K562 (cell line): Measurements from ENCODE around the gene SBK3. TPM values are rescaled to one million over a fixed set of nuclear protein-coding genes. Genes with fewer than 3 reads are reported as not detected.

Source experiments
- ATAC-seq: fragments of 200-7000 bp; cut with Tn5 transposase; 3 replicates; pipeline ENCODE4 v1.9.1; 2020; ENCODE audit warnings: moderate library complexity
- BruUV-seq: library from RNA; stranded (reverse); fragments of 400-500 nt; replicated peaks from 2 replicates; lab custom pipeline; 2021; lab: Mats Ljungman, UMichigan
- CTCF ChIA-PET: fragments of 300-600 bp; formaldehyde crosslinking; extraction: SDS; loops from one replicate; lab custom pipeline; 2021; ENCODE audit warnings: low intra/inter-chr PET ratio; lab: Yijun Ruan, JAX
- POLR2A ChIA-PET: fragments of 300-600, 350-650 bp; sonication (Branson Sonifier 250); formaldehyde crosslinking; extraction: SDS; loops from one replicate; lab custom pipeline; 2021; ENCODE audit warnings: antibody characterized with exemption, inconsistent platforms; lab: Yijun Ruan, JAX
- DNase-seq, 4 experiments: peaks; one replicate each; pipeline versions ENCODE4 v3.0.0 to v3.0.0-alpha.2; 2011 to 2018; ENCODE audit warnings: low spot score in 3 of 4, mixed read lengths in 3 of 4; ENCODE audit errors: extremely low read depth in 1 of 4
- FAIRE-seq: peaks from 2 replicates; lab custom pipeline; 2011; peaks lifted over from hg19 to GRCh38; lab: Jason Lieb, UNC
- H2AFZ ChIP-seq: 2 replicates; pipeline ENCODE4 v1.6.0; 2011; ENCODE audit warnings: low read depth, low read length, control low read depth, inconsistent platforms
- H3K27ac ChIP-seq: fragments of 200-600 bp; 3 replicates; pipeline ENCODE4 v1.8.0; 2011; ENCODE audit warnings: low read depth, mild to moderate bottlenecking, control low read depth, inconsistent platforms, low read length, moderate library complexity, mixed read lengths; ENCODE audit errors: extremely low read depth
- H3K27me3 ChIP-seq, 2 experiments: fragments of 300-600 bp in 1 of 2; 2 replicates in 1 of 2; 3 replicates in 1 of 2; pipeline versions ENCODE4 v1.6.0 to v1.8.0; 2011; ENCODE audit warnings: inconsistent platforms in 2 of 2, low read length in 2 of 2, mild to moderate bottlenecking in 1 of 2, mixed read lengths in 1 of 2, moderate library complexity in 1 of 2; ENCODE audit not compliant: control insufficient read depth in 2 of 2, insufficient read depth in 2 of 2
- H3K36me3 ChIP-seq: fragments of 300-600 bp; 3 replicates; pipeline ENCODE4 v1.8.0; 2011; ENCODE audit warnings: mild to moderate bottlenecking, low read length, inconsistent platforms; ENCODE audit not compliant: control insufficient read depth, insufficient read depth
- H3K4me1 ChIP-seq, 2 experiments: fragments of 200-600 bp in 1 of 2; replicated peaks in 1 of 2; 2 replicates in 1 of 2; 3 replicates in 1 of 2; pipeline versions ENCODE4 v1.5.1 to v1.8.0; 2011; ENCODE audit warnings: inconsistent platforms in 2 of 2, low read length in 2 of 2, mild to moderate bottlenecking in 1 of 2, mixed read lengths in 1 of 2, moderate library complexity in 1 of 2; ENCODE audit not compliant: control insufficient read depth in 2 of 2, insufficient read depth in 2 of 2
- H3K4me2 ChIP-seq: 2 replicates; pipeline ENCODE4 v1.6.1; 2011; ENCODE audit warnings: low read length, control low read depth, inconsistent platforms, mixed read lengths; ENCODE audit not compliant: insufficient read depth
- H3K4me3 ChIP-seq: fragments of 200-600 bp; sonication (generic), shearing (Covaris generic); 2 replicates; pipeline ENCODE4 v1.5.1; 2016; ENCODE audit warnings: control low read depth, inconsistent platforms
- H3K79me2 ChIP-seq: fragments of 200-600 bp; 3 replicates; pipeline ENCODE4 v1.8.0; 2011; ENCODE audit warnings: low read length, inconsistent platforms; ENCODE audit not compliant: control insufficient read depth, insufficient read depth
- H3K9ac ChIP-seq, 2 experiments: 2 replicates each; pipeline versions ENCODE4 v1.6.0 to v1.6.1; 2011; ENCODE audit warnings: low read depth in 2 of 2, low read length in 2 of 2, control low read depth in 1 of 2, inconsistent platforms in 1 of 2, mild to moderate bottlenecking in 1 of 2, mixed read lengths in 1 of 2; ENCODE audit not compliant: insufficient read depth in 1 of 2
- H3K9me1 ChIP-seq: one replicate; pipeline ENCODE4 v1.6.0; 2011; ENCODE audit warnings: inconsistent platforms, mild to moderate bottlenecking, low read length, moderate library complexity; ENCODE audit not compliant: control insufficient read depth, insufficient read depth
- H3K9me3 ChIP-seq: replicated peaks from 2 replicates; pipeline ENCODE4 v1.5.1; 2011; ENCODE audit warnings: low read depth, low read length, inconsistent platforms; ENCODE audit not compliant: control insufficient read depth, insufficient read depth
- H4K20me1 ChIP-seq: replicated peaks from 2 replicates; pipeline ENCODE4 v1.6.1; 2011; ENCODE audit warnings: low read length, inconsistent platforms, mixed read lengths; ENCODE audit not compliant: control insufficient read depth, insufficient read depth
- CBFB ChIP-seq: sonication (generic); formaldehyde crosslinking; IDR thresholded peaks from 2 replicates; pipeline ENCODE4 v1.4.0; 2020; ENCODE audit warnings: mild to moderate bottlenecking, missing genetic modification reagents
- WGBS: fragments of 100-300 bp; shearing (Covaris generic); methylation state at CpG from one replicate; pipeline ENCODE4 v1.1.6; 2016; ENCODE audit warnings: low coverage, mixed read lengths; ENCODE audit not compliant: insufficient coverage; ENCODE audit errors: missing lambda C conversion rate; 5-methylcytosine and 5-hydroxymethylcytosine counted together
- in situ Hi-C: fragments of 300-500 bp; cut with MboI; formaldehyde crosslinking; loops from 4 replicates; pipeline ENCODE4 v1.15.0; 2018; ENCODE audit warnings: inconsistent platforms, mixed read lengths
- intact Hi-C: fragments of 100-400 bp; cut with micrococcal nuclease; formaldehyde crosslinking; loops from 2 replicates; pipeline ENCODE4 v1.14.2; 2022
- polyA plus RNA-seq, 8 experiments: library from polyadenylated mRNA; depleted of rRNA in 4 of 8; stranded (reverse) in 5 of 8; unstranded in 3 of 8; fragments of >200 nt; fragmentation: Nextera tagmentation in 2 of 8; fragmentation: Illumina TruSeq in 1 of 8; extraction: Ambion mirVana in 2 of 8; extraction: Trizol in 1 of 8; gene quantifications; 2 replicates each; pipeline versions ENCODE4 v1.2.1 to v1.2.3, GENCODE V29; 2011 to 2014; ENCODE audit warnings: inconsistent platforms in 1 of 8, missing spikeins in 1 of 8
- total RNA-seq, 7 experiments: library from RNA; depleted of rRNA in 6 of 7; stranded (reverse); fragments of >200 nt in 6 of 7; fragmentation: Illumina TruSeq in 2 of 7; extraction: Trizol in 2 of 7; gene quantifications; 2 replicates each; pipeline versions ENCODE4 v1.2.1 to v1.2.3, GENCODE V29; 2011 to 2021; ENCODE audit warnings: low replicate concordance in 1 of 7
- TF ChIP-seq, protein P1 (sequence below): IDR thresholded peaks from 2 replicates; pipeline ENCODE4 v1.6.1; 2016; ENCODE audit warnings: missing genetic modification characterization, missing compliant biosample characterization

The SBK3 gene
- total and polyA plus RNA-seq, 9 of the 15 experiments (the other 6 are each of a cell fraction or from before 2014, with no cell fraction given) = 0.11 to 0.43 (median 0.13) TPM; not detected in 6

DNA sequence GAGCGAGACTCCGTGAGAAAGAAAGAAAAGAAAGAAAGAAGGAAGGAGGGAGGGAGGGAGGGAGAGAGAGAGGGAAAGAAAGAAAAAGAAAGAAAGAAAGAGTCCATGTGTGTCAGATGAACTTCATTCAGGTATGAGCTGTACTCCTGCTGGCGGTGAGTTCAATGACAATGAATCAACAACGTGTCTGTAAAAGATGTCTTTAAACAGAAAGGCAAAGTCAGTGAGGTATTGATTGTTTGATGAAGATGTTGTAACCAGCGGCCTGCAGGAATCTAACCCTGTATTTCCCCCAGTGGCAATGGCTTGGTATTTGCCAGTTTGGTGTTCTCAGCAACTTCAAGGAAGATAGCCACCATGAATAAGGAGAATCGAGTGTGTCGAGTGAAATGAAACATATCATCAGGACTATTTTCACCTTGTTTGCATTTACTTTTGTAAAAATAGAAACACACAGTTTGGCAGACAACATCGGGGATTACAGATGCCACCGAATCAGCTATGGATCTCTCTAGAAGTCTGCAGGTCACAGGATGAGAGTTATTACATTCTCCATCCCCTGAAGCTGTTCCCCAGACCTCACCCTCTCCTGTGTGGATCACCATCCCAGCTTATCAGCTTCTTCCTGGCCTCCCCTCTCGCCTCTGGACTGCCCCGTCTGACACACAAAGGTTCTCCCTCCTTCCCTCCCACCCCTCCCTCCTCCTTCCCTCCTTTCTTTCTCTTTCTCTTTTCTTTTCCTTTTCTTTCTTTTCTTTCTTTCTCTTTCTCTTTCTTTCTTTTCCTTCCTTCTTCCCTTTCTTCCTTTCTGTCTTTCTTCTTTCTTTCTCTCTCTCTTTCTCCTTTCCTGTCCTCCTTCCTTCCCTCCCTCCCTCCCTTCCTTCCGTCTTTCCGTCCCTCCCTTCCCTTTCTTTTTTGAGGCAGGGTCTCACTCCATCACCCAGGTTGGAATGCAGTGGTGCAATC lies 8.2 kb upstream of the SBK3 start:
- ChIA-PET POLR2A (interaction anchor here (0.7 to 1.0 kb wide), 2 partner anchors 22 to 1777 kb away, joined by 3 read pairs; no protein-coding TSS in a partner anchor), CTCF (no interaction called here)
- no peak overlapping the region for H3K27ac ChIP-seq
- no peak overlapping the region for H3K4me3 ChIP-seq
- ATAC-seq = no peak
- in situ Hi-C loops = no loop called here
- peaks cover 3 to 11% of the 10 kb centered on the region in 2 experiments; a peak in 3 of 5 replicates for H3K27me3 ChIP-seq
- no peak overlapping the region; a peak in 1 of 4 replicates for H3K9ac ChIP-seq
- 5% methylated on average over 13 of the region's 13 CpGs for WGBS
- BruUV-seq = no TSS peak
- DNase-seq = peak in 1 of 4 experiments; percentile 21
- TF ChIP-seq, protein P1, sequence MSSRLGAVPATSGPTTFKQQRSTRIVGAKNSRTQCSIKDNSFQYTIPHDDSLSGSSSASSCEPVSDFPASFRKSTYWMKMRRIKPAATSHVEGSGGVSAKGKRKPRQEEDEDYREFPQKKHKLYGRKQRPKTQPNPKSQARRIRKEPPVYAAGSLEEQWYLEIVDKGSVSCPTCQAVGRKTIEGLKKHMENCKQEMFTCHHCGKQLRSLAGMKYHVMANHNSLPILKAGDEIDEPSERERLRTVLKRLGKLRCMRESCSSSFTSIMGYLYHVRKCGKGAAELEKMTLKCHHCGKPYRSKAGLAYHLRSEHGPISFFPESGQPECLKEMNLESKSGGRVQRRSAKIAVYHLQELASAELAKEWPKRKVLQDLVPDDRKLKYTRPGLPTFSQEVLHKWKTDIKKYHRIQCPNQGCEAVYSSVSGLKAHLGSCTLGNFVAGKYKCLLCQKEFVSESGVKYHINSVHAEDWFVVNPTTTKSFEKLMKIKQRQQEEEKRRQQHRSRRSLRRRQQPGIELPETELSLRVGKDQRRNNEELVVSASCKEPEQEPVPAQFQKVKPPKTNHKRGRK (tag) = peak; percentile 90
- TF ChIP-seq CBFB (CRISPR knock-in tag) = no peak
- no peak for FAIRE-seq
- no peaks in the 10 kb centered on the region for H3K79me2 ChIP-seq
- H3K9me1 ChIP-seq = no peaks in the 10 kb centered on the region
- H3K36me3 ChIP-seq = no peaks in the 10 kb centered on the region
- H3K9me3 ChIP-seq = no peaks in the 10 kb centered on the region
- H2AFZ ChIP-seq = 0 out of 2 replicates have a peak overlapping the region, but pooled peaks have one; percentile 5
- intact Hi-C loops = no loop called here
- no peaks in the 10 kb centered on the region for H4K20me1 ChIP-seq
- H3K4me2 ChIP-seq = no peak overlapping the region
- H3K4me1 ChIP-seq = peaks cover 5 to 9% of the 10 kb centered on the region in 2 experiments; a peak in 4 of 5 replicates
